ENCODE measurements around the gene VEZF1.

DNA sequence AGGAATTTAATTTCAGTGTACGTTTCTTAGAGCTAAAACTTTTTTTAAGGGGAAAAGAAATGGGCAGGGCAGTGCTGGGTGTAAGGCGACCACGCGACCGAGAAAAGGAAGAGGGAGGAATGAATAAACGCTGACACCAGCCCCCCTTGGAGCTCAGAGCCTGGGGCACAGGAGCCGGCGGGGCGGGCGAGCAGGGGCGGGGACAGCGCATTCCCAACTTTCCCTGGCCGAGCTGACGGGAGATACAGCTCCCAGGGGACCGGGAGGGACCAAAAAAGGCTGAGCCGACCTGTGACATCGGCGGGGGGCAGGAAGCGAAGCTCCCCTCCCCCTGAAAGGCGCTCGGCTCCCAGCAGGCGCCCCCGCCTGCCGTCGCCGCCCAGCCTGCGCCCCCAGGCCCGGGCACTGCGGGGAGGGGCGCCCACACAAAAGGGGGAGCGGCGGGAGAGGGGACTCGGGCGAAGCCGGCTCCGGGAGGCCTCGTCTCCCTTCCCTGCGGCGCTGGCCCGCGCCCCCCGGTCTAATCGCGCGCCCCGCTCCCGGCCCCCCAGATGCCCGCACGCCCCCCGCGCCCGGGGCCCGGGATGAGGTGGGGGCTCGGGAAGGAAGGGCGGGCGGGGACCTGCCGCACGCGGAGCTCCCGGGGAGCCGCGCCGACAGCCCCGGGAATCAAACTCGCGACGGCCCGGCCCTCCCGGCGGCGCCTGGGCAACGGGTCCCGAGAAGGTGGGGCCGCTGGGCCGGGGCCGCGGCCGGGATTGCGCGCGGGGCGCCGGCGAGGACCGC is 33.5 kb downstream of the VEZF1 start:
- TF ChIP-seq, protein P1, sequence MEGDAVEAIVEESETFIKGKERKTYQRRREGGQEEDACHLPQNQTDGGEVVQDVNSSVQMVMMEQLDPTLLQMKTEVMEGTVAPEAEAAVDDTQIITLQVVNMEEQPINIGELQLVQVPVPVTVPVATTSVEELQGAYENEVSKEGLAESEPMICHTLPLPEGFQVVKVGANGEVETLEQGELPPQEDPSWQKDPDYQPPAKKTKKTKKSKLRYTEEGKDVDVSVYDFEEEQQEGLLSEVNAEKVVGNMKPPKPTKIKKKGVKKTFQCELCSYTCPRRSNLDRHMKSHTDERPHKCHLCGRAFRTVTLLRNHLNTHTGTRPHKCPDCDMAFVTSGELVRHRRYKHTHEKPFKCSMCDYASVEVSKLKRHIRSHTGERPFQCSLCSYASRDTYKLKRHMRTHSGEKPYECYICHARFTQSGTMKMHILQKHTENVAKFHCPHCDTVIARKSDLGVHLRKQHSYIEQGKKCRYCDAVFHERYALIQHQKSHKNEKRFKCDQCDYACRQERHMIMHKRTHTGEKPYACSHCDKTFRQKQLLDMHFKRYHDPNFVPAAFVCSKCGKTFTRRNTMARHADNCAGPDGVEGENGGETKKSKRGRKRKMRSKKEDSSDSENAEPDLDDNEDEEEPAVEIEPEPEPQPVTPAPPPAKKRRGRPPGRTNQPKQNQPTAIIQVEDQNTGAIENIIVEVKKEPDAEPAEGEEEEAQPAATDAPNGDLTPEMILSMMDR (IDR thresholded peaks at IDR 0.05; ENCODE audit: insufficient read depth, low read length), result no peak
- no peak for TF ChIP-seq POLR2AphosphoS5 (IDR thresholded peaks at IDR 0.05; ENCODE audit: low read depth)
- no peak for TF ChIP-seq GABPA (IDR thresholded peaks at IDR 0.05; ENCODE audit: low read depth)
- TF ChIP-seq, protein P2, sequence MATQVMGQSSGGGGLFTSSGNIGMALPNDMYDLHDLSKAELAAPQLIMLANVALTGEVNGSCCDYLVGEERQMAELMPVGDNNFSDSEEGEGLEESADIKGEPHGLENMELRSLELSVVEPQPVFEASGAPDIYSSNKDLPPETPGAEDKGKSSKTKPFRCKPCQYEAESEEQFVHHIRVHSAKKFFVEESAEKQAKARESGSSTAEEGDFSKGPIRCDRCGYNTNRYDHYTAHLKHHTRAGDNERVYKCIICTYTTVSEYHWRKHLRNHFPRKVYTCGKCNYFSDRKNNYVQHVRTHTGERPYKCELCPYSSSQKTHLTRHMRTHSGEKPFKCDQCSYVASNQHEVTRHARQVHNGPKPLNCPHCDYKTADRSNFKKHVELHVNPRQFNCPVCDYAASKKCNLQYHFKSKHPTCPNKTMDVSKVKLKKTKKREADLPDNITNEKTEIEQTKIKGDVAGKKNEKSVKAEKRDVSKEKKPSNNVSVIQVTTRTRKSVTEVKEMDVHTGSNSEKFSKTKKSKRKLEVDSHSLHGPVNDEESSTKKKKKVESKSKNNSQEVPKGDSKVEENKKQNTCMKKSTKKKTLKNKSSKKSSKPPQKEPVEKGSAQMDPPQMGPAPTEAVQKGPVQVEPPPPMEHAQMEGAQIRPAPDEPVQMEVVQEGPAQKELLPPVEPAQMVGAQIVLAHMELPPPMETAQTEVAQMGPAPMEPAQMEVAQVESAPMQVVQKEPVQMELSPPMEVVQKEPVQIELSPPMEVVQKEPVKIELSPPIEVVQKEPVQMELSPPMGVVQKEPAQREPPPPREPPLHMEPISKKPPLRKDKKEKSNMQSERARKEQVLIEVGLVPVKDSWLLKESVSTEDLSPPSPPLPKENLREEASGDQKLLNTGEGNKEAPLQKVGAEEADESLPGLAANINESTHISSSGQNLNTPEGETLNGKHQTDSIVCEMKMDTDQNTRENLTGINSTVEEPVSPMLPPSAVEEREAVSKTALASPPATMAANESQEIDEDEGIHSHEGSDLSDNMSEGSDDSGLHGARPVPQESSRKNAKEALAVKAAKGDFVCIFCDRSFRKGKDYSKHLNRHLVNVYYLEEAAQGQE (IDR thresholded peaks at IDR 0.05; ENCODE audit: insufficient replicate concordance, low read depth), result no peak
